ENCODE results near the gene PRKG1.

- TF ChIP-seq POLR2A (IDR thresholded peaks at IDR 0.05; ENCODE audit: low read depth, low read length): no peak
- TF ChIP-seq POLR2AphosphoS5 (IDR thresholded peaks at IDR 0.05; ENCODE audit: low read depth, low read length): no peak
Observed at GRCh38 chr10:51630640-51631005, 556.3 kb downstream of the PRKG1 start.
